Caco-2 (cell line): ENCODE measurements around the gene RFLNA. TPM values are rescaled to one million over a fixed set of nuclear protein-coding genes. Genes with fewer than 3 reads are reported as not detected.

Source experiments
- BruUV-seq: library from RNA; stranded (reverse); fragments of 400-500 nt; replicated peaks from 2 replicates; lab custom pipeline; 2021; lab: Mats Ljungman, UMichigan
- CTCF ChIA-PET: fragments of 300-600 bp; sonication (Branson Sonifier 250); formaldehyde crosslinking; loops from one replicate; lab custom pipeline; 2022; ENCODE audit warnings: antibody characterized with exemption; lab: Charles Lee
- POLR2A ChIA-PET: fragments of 300-600 bp; sonication (Branson Sonifier 250); formaldehyde crosslinking; loops from one replicate; lab custom pipeline; 2022; ENCODE audit warnings: antibody characterized with exemption; lab: Charles Lee
- DNase-seq, 2 experiments: peaks; one replicate each; pipeline versions ENCODE4 v3.0.0 to v3.0.0-alpha.2; 2020 to 2022
- H3K27me3 ChIP-seq: replicated peaks from 2 replicates; pipeline ENCODE4 v1.6.0; 2011; ENCODE audit warnings: low read length; ENCODE audit not compliant: control insufficient read depth, insufficient read depth
- H3K36me3 ChIP-seq: 2 replicates; pipeline ENCODE4 v1.5.1; 2011; ENCODE audit warnings: low read length; ENCODE audit not compliant: control insufficient read depth, insufficient read depth
- H3K4me1 ChIP-seq: fragments of 250-450 bp; sonication (Bioruptor Pico); 2 replicates; pipeline ENCODE4 v1.5.1; 2020; ENCODE audit warnings: mild to moderate bottlenecking
- H3K4me3 ChIP-seq: 2 replicates; pipeline ENCODE4 v1.5.1; 2011; ENCODE audit warnings: low read depth, mild to moderate bottlenecking, control low read depth, low read length
- H3K9me3 ChIP-seq: fragments of 250-450 bp; sonication (Bioruptor Pico); 2 replicates; pipeline ENCODE4 v1.5.1; 2020; ENCODE audit warnings: mild to moderate bottlenecking, moderate library complexity
- H3K27ac Mint-ChIP-seq: one replicate; pipeline ENCODE4 v1.8.0; 2022; ENCODE audit warnings: mixed read lengths; ENCODE audit not compliant: unreplicated experiment
- H3K27me3 Mint-ChIP-seq: one replicate; pipeline ENCODE4 v1.8.0; 2022; ENCODE audit warnings: mixed read lengths; ENCODE audit not compliant: insufficient read depth, unreplicated experiment
- H3K36me3 Mint-ChIP-seq: one replicate; pipeline ENCODE4 v1.8.0; 2022; ENCODE audit warnings: mild to moderate bottlenecking, mixed read lengths; ENCODE audit not compliant: insufficient read depth, unreplicated experiment
- H3K4me1 Mint-ChIP-seq: one replicate; pipeline ENCODE4 v1.8.0; 2022; ENCODE audit warnings: low read depth, mixed read lengths; ENCODE audit not compliant: unreplicated experiment
- H3K4me3 Mint-ChIP-seq: one replicate; pipeline ENCODE4 v1.8.0; 2022; ENCODE audit warnings: mild to moderate bottlenecking, moderate library complexity, mixed read lengths; ENCODE audit not compliant: unreplicated experiment
- H3K9me3 Mint-ChIP-seq: one replicate; pipeline ENCODE4 v1.8.0; 2022; ENCODE audit warnings: mixed read lengths; ENCODE audit not compliant: unreplicated experiment
- CTCF ChIP-seq, 2 experiments: fragments of 200-600 bp in 1 of 2; IDR thresholded peaks; 1 replicate in 1 of 2; 2 replicates in 1 of 2; pipeline versions ENCODE4 v1.5.1 to v1.8.0; 2011 to 2022; ENCODE audit warnings: antibody characterized with exemption in 1 of 2, control low read depth in 1 of 2, inconsistent platforms in 1 of 2, low read depth in 1 of 2, low read length in 1 of 2, mild to moderate bottlenecking in 1 of 2, moderate library complexity in 1 of 2; ENCODE audit not compliant: insufficient read depth in 1 of 2, severe bottlenecking in 1 of 2, unreplicated experiment in 1 of 2
- intact Hi-C: fragments of 100-400 bp; cut with micrococcal nuclease; formaldehyde crosslinking; loops from one replicate; pipeline ENCODE4 v1.10.0; 2022; ENCODE audit not compliant: unreplicated experiment
- total RNA-seq: library from RNA; stranded (reverse); gene quantifications from 2 replicates; pipeline ENCODE4 v1.2.3, GENCODE V29; 2022

The RFLNA gene
- total RNA-seq, 1 experiment from 2014 or later = 15.4 TPM

- Mint-ChIP-seq H3K9me3 (no peaks in the 10 kb centered on the region), H3K27ac (no peak overlapping the region), H3K36me3 (no peaks in the 10 kb centered on the region), H3K4me1 (peaks cover 24% of the 10 kb centered on the region), H3K27me3 (no peaks in the 10 kb centered on the region), H3K4me3 (no peak overlapping the region)
- ChIA-PET CTCF (no interaction called here), POLR2A (no interaction called here)
- intact Hi-C loops = no loop called here
- no TSS peak for BruUV-seq
- no peak for TF ChIP-seq CTCF (IDR thresholded peaks at IDR 0.05; ENCODE audit: insufficient read depth in 1 of 2, low read depth in 1 of 2, low read length in 1 of 2, severe bottlenecking in 1 of 2, unreplicated experiment in 1 of 2)
- no peaks in the 10 kb centered on the region for H3K27me3 ChIP-seq
- DNase-seq = no peak
- peaks cover 3% of the 10 kb centered on the region; the same call in 1 of the 2 replicates for H3K4me1 ChIP-seq
- no peaks in the 10 kb centered on the region for H3K36me3 ChIP-seq
- no peak overlapping the region for H3K4me3 ChIP-seq
- H3K9me3 ChIP-seq = no peaks in the 10 kb centered on the region
Observed at GRCh38 chr12:124254126-124254525, 40.8 kb upstream of the RFLNA start.

GRCh38 chr12:124259154-124260066 lies 35.5 kb upstream of the RFLNA start:
- no peaks in the 10 kb centered on the region for H3K27me3 Mint-ChIP-seq
- H3K27ac Mint-ChIP-seq = peak overlapping the region; percentile 12

GRCh38 chr12:124261885-124262284 lies 33.0 kb upstream of the RFLNA start:
- H3K36me3 ChIP-seq = no peaks in the 10 kb centered on the region
- POLR2A ChIA-PET = no interaction called here
- Mint-ChIP-seq H3K4me3 (no peak overlapping the region), H3K4me1 (peaks cover 42% of the 10 kb centered on the region), H3K36me3 (peaks cover 6% of the 10 kb centered on the region), H3K9me3 (no peaks in the 10 kb centered on the region), H3K27ac (no peak overlapping the region), H3K27me3 (no peaks in the 10 kb centered on the region)
- TF ChIP-seq CTCF (IDR thresholded peaks at IDR 0.05; ENCODE audit: insufficient read depth in 1 of 2, low read depth in 1 of 2, low read length in 1 of 2, severe bottlenecking in 1 of 2, unreplicated experiment in 1 of 2) = no peak
- H3K4me1 ChIP-seq = peaks cover 5% of the 10 kb centered on the region; the same call in 1 of the 2 replicates
- no TSS peak for BruUV-seq
- no peak for DNase-seq
- H3K9me3 ChIP-seq = no peaks in the 10 kb centered on the region
- H3K27me3 ChIP-seq = no peaks in the 10 kb centered on the region
- intact Hi-C loops = no loop called here
- H3K4me3 ChIP-seq = no peak overlapping the region
- CTCF ChIA-PET = no interaction called here

More at GRCh38 chr12:124259154-124260066, 35.5 kb upstream of the RFLNA start:
- DNase-seq = peak in 1 of 2 experiments; percentile 49
- no peak for TF ChIP-seq CTCF (IDR thresholded peaks at IDR 0.05; ENCODE audit: insufficient read depth in 1 of 2, low read depth in 1 of 2, low read length in 1 of 2, severe bottlenecking in 1 of 2, unreplicated experiment in 1 of 2)
- peaks cover 6% of the 10 kb centered on the region for H3K36me3 Mint-ChIP-seq
- Histone ChIP-seq H3K9me3 (no peaks in the 10 kb centered on the region), H3K4me3 (no peak overlapping the region), H3K27me3 (no peaks in the 10 kb centered on the region), H3K36me3 (no peaks in the 10 kb centered on the region), H3K4me1 (peaks cover 5% of the 10 kb centered on the region; the same call in 1 of the 2 replicates)
- ChIA-PET POLR2A (no interaction called here), CTCF (no interaction called here)
- no TSS peak for BruUV-seq
- peaks cover 41% of the 10 kb centered on the region for H3K4me1 Mint-ChIP-seq
- no peak overlapping the region for H3K4me3 Mint-ChIP-seq
- no peaks in the 10 kb centered on the region for H3K9me3 Mint-ChIP-seq
- intact Hi-C loops = no loop called here
